Mesendoderm (in vitro differentiated cells): ENCODE results near the gene CDH8.

Experiments
- DNase-seq: peaks from one replicate; pipeline ENCODE4 v3.0.0; 2013
- H2AK5ac ChIP-seq: 2 replicates; pipeline ENCODE4 v1.6.1; 2013; ENCODE audit warnings: low read length, inconsistent platforms
- H2BK120ac ChIP-seq: 2 replicates; pipeline ENCODE4 v1.6.1; 2013; ENCODE audit warnings: low read depth, mild to moderate bottlenecking, low read length, moderate library complexity, mixed read lengths
- H2BK15ac ChIP-seq: replicated peaks from 2 replicates; pipeline ENCODE4 v1.6.1; 2013; ENCODE audit warnings: low read depth, mild to moderate bottlenecking, moderate library complexity
- H2BK5ac ChIP-seq: 2 replicates; pipeline ENCODE4 v1.6.1; 2013; ENCODE audit warnings: low read length, inconsistent platforms
- H3K18ac ChIP-seq: 2 replicates; pipeline ENCODE4 v1.6.1; 2013; ENCODE audit warnings: mild to moderate bottlenecking, low read length, mixed read lengths
- H3K23ac ChIP-seq: one replicate; pipeline ENCODE4 v1.6.1; 2013; ENCODE audit warnings: low read length
- H3K27ac ChIP-seq: 2 replicates; pipeline ENCODE4 v1.5.1; 2013; ENCODE audit warnings: low read depth, mild to moderate bottlenecking, inconsistent platforms, low read length, moderate library complexity
- H3K27me3 ChIP-seq: 2 replicates; pipeline ENCODE4 v1.6.1; 2013; ENCODE audit warnings: low read length, control low read depth, mild to moderate bottlenecking, inconsistent platforms; ENCODE audit not compliant: insufficient read depth, poor library complexity
- H3K36me3 ChIP-seq: 2 replicates; pipeline ENCODE4 v1.6.1; 2013; ENCODE audit warnings: low read length, inconsistent platforms; ENCODE audit not compliant: control insufficient read depth, insufficient read depth
- H3K4ac ChIP-seq: one replicate; pipeline ENCODE4 v1.6.1; 2013; ENCODE audit warnings: low read depth, mild to moderate bottlenecking, low read length, moderate library complexity
- H3K4me1 ChIP-seq: 2 replicates; pipeline ENCODE4 v1.6.1; 2013; ENCODE audit warnings: low read depth, low read length, inconsistent platforms; ENCODE audit not compliant: control insufficient read depth
- H3K4me2 ChIP-seq: 2 replicates; pipeline ENCODE4 v1.6.1; 2013; ENCODE audit warnings: low read length
- H3K4me3 ChIP-seq: 2 replicates; pipeline ENCODE4 v1.5.1; 2013; ENCODE audit warnings: mild to moderate bottlenecking, low read length
- H3K56ac ChIP-seq: one replicate; pipeline ENCODE4 v1.6.1; 2013; ENCODE audit warnings: low read length
- H3K79me1 ChIP-seq: 2 replicates; pipeline ENCODE4 v1.6.1; 2013; ENCODE audit warnings: low read length, inconsistent platforms
- H3K79me2 ChIP-seq: 2 replicates; pipeline ENCODE4 v1.6.1; 2013; ENCODE audit warnings: mild to moderate bottlenecking, low read length; ENCODE audit not compliant: control insufficient read depth, insufficient read depth
- H3K9ac ChIP-seq: 2 replicates; pipeline ENCODE4 v1.6.1; 2013; ENCODE audit warnings: low read length, inconsistent platforms
- H4K5ac ChIP-seq: one replicate; pipeline ENCODE4 v1.6.1; 2013; ENCODE audit warnings: low read length
- H4K8ac ChIP-seq: one replicate; pipeline ENCODE4 v1.6.1; 2013; ENCODE audit warnings: low read depth, mild to moderate bottlenecking, control low read depth, low read length, moderate library complexity
- WGBS: extraction: QIAGEN DNeasy Blood & Tissue Kit; methylation state at CpG from one replicate; pipeline ENCODE4 v1.1.7; 2013; ENCODE audit warnings: low lambda C conversion rate, missing lambda C conversion rate; ENCODE audit not compliant: insufficient coverage; ENCODE audit errors: extremely low coverage; 5-methylcytosine and 5-hydroxymethylcytosine counted together

Gene CDH8

GRCh38 chr16:62022688-62023087 is 13.6 kb downstream of the CDH8 start:
- H3K9ac ChIP-seq, result no peak overlapping the region
- no peaks in the 10 kb centered on the region for H3K4me1 ChIP-seq
- H3K23ac ChIP-seq, result no peak overlapping the region
- WGBS, result no CpG with 5 or more reads among the region's 3 CpGs
- no peak overlapping the region for H3K18ac ChIP-seq
- no peak overlapping the region for H2AK5ac ChIP-seq
- no peak overlapping the region for H2BK5ac ChIP-seq
- H3K4ac ChIP-seq, result no peak overlapping the region
- no peak overlapping the region for H2BK120ac ChIP-seq
- no peak overlapping the region for H3K4me2 ChIP-seq
- H3K27ac ChIP-seq, result no peak overlapping the region
- H3K36me3 ChIP-seq, result no peaks in the 10 kb centered on the region
- no peak overlapping the region for H3K56ac ChIP-seq
- no peaks in the 10 kb centered on the region for H3K27me3 ChIP-seq
- H3K4me3 ChIP-seq, result no peak overlapping the region
- no peaks in the 10 kb centered on the region for H3K79me1 ChIP-seq
- no peak overlapping the region for H2BK15ac ChIP-seq
- no peak overlapping the region for H4K8ac ChIP-seq
- H3K79me2 ChIP-seq, result no peaks in the 10 kb centered on the region
- no peak for DNase-seq
- H4K5ac ChIP-seq, result no peak overlapping the region

- Histone ChIP-seq H2BK120ac (no peak overlapping the region), H3K79me1 (no peaks in the 10 kb centered on the region), H3K27ac (no peak overlapping the region), H3K4me2 (no peak overlapping the region), H4K8ac (no peak overlapping the region), H3K79me2 (no peaks in the 10 kb centered on the region), H2AK5ac (no peak overlapping the region), H2BK15ac (no peak overlapping the region), H3K27me3 (no peaks in the 10 kb centered on the region), H4K5ac (no peak overlapping the region), H3K9ac (no peak overlapping the region), H3K4me1 (no peaks in the 10 kb centered on the region), H3K56ac (no peak overlapping the region), H3K23ac (no peak overlapping the region), H3K36me3 (no peaks in the 10 kb centered on the region), H3K4ac (no peak overlapping the region), H2BK5ac (no peak overlapping the region), H3K18ac (no peak overlapping the region), H3K4me3 (no peak overlapping the region)
- no CpG with 5 or more reads among the region's 11 CpGs for WGBS
- DNase-seq, result no peak
Measured at GRCh38 chr16:62021161-62021581, 15.1 kb downstream of the CDH8 start.

- no peak overlapping the region for H3K4me2 ChIP-seq
- H2BK5ac ChIP-seq, result no peak overlapping the region
- H3K4me1 ChIP-seq, result no peaks in the 10 kb centered on the region
- H2BK15ac ChIP-seq, result no peak overlapping the region
- H3K4ac ChIP-seq, result no peak overlapping the region
- WGBS, result no CpG with 5 or more reads among the region's 6 CpGs
- H3K27me3 ChIP-seq, result no peaks in the 10 kb centered on the region
- no peak overlapping the region for H3K18ac ChIP-seq
- H3K23ac ChIP-seq, result no peak overlapping the region
- H2BK120ac ChIP-seq, result no peak overlapping the region
- H3K4me3 ChIP-seq, result no peak overlapping the region
- H2AK5ac ChIP-seq, result no peak overlapping the region
- no peak overlapping the region for H3K56ac ChIP-seq
- H4K5ac ChIP-seq, result no peak overlapping the region
- H4K8ac ChIP-seq, result no peak overlapping the region
- no peaks in the 10 kb centered on the region for H3K79me2 ChIP-seq
- H3K79me1 ChIP-seq, result no peaks in the 10 kb centered on the region
- no peak overlapping the region for H3K27ac ChIP-seq
- H3K36me3 ChIP-seq, result no peaks in the 10 kb centered on the region
- no peak for DNase-seq
- H3K9ac ChIP-seq, result no peak overlapping the region
Measured at GRCh38 chr16:62020681-62021080, 15.6 kb downstream of the CDH8 start.

GRCh38 chr16:62019851-62020250 is 16.4 kb downstream of the CDH8 start:
- Histone ChIP-seq H3K23ac (no peak overlapping the region), H3K56ac (no peak overlapping the region), H3K4me2 (no peak overlapping the region), H2BK5ac (no peak overlapping the region), H3K4ac (no peak overlapping the region), H3K4me3 (no peak overlapping the region), H3K4me1 (no peaks in the 10 kb centered on the region), H4K5ac (no peak overlapping the region), H3K9ac (no peak overlapping the region), H2AK5ac (no peak overlapping the region), H3K79me1 (no peaks in the 10 kb centered on the region), H2BK120ac (no peak overlapping the region), H2BK15ac (no peak overlapping the region), H3K27me3 (no peaks in the 10 kb centered on the region), H3K18ac (no peak overlapping the region), H4K8ac (no peak overlapping the region), H3K27ac (no peak overlapping the region), H3K79me2 (no peaks in the 10 kb centered on the region), H3K36me3 (no peaks in the 10 kb centered on the region)
- WGBS, result no CpG with 5 or more reads among the region's 1 CpG
- DNase-seq, result no peak

DNA sequence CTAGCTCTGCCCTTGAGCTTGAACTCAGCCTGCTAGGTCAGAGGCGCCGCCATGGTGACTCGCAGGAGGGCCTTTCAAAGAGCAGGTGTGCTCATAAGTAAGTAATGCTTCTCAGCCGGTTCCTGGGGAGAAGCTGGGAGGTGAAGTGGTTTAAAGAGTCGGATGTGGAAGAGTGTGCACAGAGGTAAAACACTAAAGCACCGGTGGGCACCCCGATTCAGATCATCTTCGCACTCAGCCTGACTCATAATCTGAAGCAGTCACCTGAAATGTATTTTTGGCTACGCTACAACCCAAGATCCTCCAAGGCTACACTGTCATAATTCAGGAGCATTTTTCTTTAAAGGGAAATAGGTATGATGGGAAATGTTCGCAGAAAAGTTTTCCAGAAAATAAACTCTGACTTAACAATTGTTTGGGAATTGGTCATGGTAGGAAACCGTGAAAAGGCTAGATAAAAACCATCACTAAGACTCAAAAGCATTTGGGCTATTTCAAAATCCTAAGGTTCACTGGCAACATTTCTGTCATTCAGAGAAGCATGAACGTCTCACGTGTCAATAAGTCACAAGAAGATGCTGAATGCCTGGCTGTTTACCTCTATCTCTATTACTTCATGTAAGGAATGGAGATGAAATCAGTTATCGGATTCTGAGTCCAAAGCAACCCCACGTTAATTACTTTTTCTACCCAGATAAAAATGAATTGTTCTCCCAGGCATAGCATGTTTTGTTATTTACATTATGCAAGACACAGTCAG is 17.8 kb downstream of the CDH8 start:
- H3K27ac ChIP-seq, result no peak overlapping the region
- no CpG with 5 or more reads among the region's 15 CpGs for WGBS
- no peak overlapping the region for H3K4me3 ChIP-seq
- H3K9ac ChIP-seq, result no peak overlapping the region
- no peak overlapping the region for H3K4me2 ChIP-seq
- H3K27me3 ChIP-seq, result no peaks in the 10 kb centered on the region
- no peak overlapping the region for H4K8ac ChIP-seq
- H3K79me1 ChIP-seq, result no peaks in the 10 kb centered on the region
- H3K36me3 ChIP-seq, result no peaks in the 10 kb centered on the region
- H3K23ac ChIP-seq, result no peak overlapping the region
- no peak overlapping the region for H4K5ac ChIP-seq
- DNase-seq, result no peak
- H2BK15ac ChIP-seq, result no peak overlapping the region
- no peak overlapping the region for H2BK5ac ChIP-seq
- no peak overlapping the region for H3K4ac ChIP-seq
- H3K4me1 ChIP-seq, result no peaks in the 10 kb centered on the region
- H2BK120ac ChIP-seq, result no peak overlapping the region
- no peak overlapping the region for H2AK5ac ChIP-seq
- no peaks in the 10 kb centered on the region for H3K79me2 ChIP-seq
- H3K56ac ChIP-seq, result no peak overlapping the region
- no peak overlapping the region for H3K18ac ChIP-seq
